Naive B cell (primary cell): Measurements from ENCODE around the gene ZBTB12. TPM values are rescaled to one million over a fixed set of nuclear protein-coding genes. Genes with fewer than 3 reads are reported as not detected.
"Not testable (repeated sequence)": the region's sequence is repeated elsewhere in the genome, so short reads cannot be mapped to it uniquely, and the experiment has no call there.

ENCODE experiments used
- ATAC-seq, 2 donors: fragments of 150-1000 bp; cut with Tn5 transposase; 2 replicates each; pipeline ENCODE4 v1.10.0; 2021; ENCODE audit warnings: low read depth in 2 of 2, mild to moderate bottlenecking in 2 of 2, moderate library complexity in 2 of 2
- DNase-seq: peaks from one replicate; pipeline ENCODE4 v3.0.0; 2022
- H3K27ac Mint-ChIP-seq, 6 donors: one replicate each; pipeline ENCODE4 v1.8.0; 2020 to 2022; ENCODE audit warnings: mild to moderate bottlenecking in 6 of 6, mixed read lengths in 6 of 6, moderate library complexity in 5 of 6, inconsistent platforms in 2 of 6
- H3K27me3 Mint-ChIP-seq, 3 donors: one replicate each; pipeline ENCODE4 v1.8.0; 2021 to 2022; ENCODE audit warnings: mixed read lengths in 3 of 3, mild to moderate bottlenecking in 1 of 3
- H3K36me3 Mint-ChIP-seq, 2 donors: one replicate each; pipeline ENCODE4 v1.8.0; 2020 to 2022; ENCODE audit warnings: mixed read lengths in 2 of 2, inconsistent platforms in 1 of 2, mild to moderate bottlenecking in 1 of 2
- H3K4me1 Mint-ChIP-seq, 3 donors: one replicate each; pipeline ENCODE4 v1.8.0; 2020 to 2022; ENCODE audit warnings: mixed read lengths in 3 of 3, inconsistent platforms in 1 of 3, mild to moderate bottlenecking in 1 of 3, moderate library complexity in 1 of 3
- H3K4me3 Mint-ChIP-seq, 8 donors: one replicate each; pipeline ENCODE4 v1.8.0; 2020 to 2022; ENCODE audit warnings: mild to moderate bottlenecking in 8 of 8, mixed read lengths in 8 of 8, moderate library complexity in 8 of 8, inconsistent platforms in 2 of 8
- H3K9me3 Mint-ChIP-seq, 7 donors: one replicate each; pipeline ENCODE4 v1.8.0; 2020 to 2022; ENCODE audit warnings: mixed read lengths in 7 of 7, mild to moderate bottlenecking in 5 of 7, inconsistent platforms in 2 of 7, moderate library complexity in 1 of 7
- polyA plus RNA-seq, 6 donors: library from polyadenylated mRNA; unstranded; fragments of 300-500 nt; fragmentation: Illumina TruSeq; gene quantifications; one replicate each; pipeline ENCODE4 v1.2.3, GENCODE V29; 2021; ENCODE audit warnings: low read depth in 6 of 6

ZBTB12 gene
- polyA plus RNA-seq, 6 donors from 2014 or later, result 0.20 TPM; not detected in 5

GRCh38 chr6:31875877-31876276 is 26.0 kb downstream of the ZBTB12 start:
- H3K36me3 Mint-ChIP-seq, result peaks cover 6 to 13% of the 10 kb centered on the region in 2 donors
- H3K4me3 Mint-ChIP-seq, result no peak overlapping the region
- H3K27me3 Mint-ChIP-seq, result peaks cover 0 to 7% (median 0%) of the 10 kb centered on the region in 3 donors
- DNase-seq (no peak), ATAC-seq (no peak)
- no peaks in the 10 kb centered on the region for H3K4me1 Mint-ChIP-seq
- no peaks in the 10 kb centered on the region for H3K9me3 Mint-ChIP-seq
- peak overlapping the region in 3 of 6 donors; percentile 84 to 96 (median 86) for H3K27ac Mint-ChIP-seq

DNA sequence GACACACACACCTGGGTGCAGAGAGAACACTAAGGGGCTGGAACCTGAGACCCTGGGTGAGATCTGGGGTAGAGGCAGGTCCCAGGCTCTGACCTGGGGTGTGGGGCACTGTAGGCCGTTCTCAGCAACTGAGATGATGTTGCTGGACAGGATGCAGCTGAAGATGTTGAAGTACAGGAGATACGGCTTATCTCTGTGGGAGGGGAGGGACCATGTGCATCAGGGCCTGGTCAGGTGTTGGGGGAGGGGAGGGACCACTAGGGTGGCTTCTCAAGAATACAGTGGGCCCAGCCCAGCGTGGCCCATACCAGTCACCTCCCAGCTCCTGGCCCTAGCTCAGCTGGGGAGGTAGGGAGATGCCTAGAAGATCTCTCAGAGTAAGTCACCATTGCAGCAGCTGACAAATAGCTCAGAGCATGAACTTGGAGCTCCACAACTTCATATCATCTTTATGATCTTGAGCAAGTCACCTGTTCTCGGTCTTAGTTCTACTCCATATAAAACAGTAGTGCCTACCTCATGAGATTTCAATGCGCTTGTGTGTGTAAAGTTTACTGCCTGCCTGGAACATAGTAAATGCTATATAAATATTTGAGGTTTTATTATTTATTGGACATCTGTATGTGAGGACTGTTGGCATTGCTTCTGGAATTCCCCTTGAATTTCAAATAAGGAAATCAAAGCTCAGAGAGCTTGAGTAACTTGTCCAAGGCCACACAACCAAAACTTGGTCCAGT is 26.9 kb downstream of the ZBTB12 start:
- H3K4me3 Mint-ChIP-seq, result no peak overlapping the region
- peak overlapping the region in 1 of 6 donors; percentile 84 for H3K27ac Mint-ChIP-seq
- no peaks in the 10 kb centered on the region for H3K4me1 Mint-ChIP-seq
- peaks cover 5 to 8% of the 10 kb centered on the region in 2 donors for H3K36me3 Mint-ChIP-seq
- no peaks in the 10 kb centered on the region for H3K9me3 Mint-ChIP-seq
- ATAC-seq (no peak), DNase-seq (no peak)
- H3K27me3 Mint-ChIP-seq, result peaks cover 0 to 7% (median 0%) of the 10 kb centered on the region in 3 donors

- H3K36me3 Mint-ChIP-seq, result no peaks in the 10 kb centered on the region
- DNase-seq, result no peak
- H3K4me1 Mint-ChIP-seq, result no peaks in the 10 kb centered on the region
- H3K9me3 Mint-ChIP-seq, result no peaks in the 10 kb centered on the region
- ATAC-seq, result no peak
- no peak overlapping the region for H3K4me3 Mint-ChIP-seq
- H3K27ac Mint-ChIP-seq, result peak overlapping the region in 2 of 6 donors; percentile 57 to 61
- H3K27me3 Mint-ChIP-seq, result peaks cover 0 to 7% (median 0%) of the 10 kb centered on the region in 3 donors
Measured at GRCh38 chr6:31874084-31874670, 27.7 kb downstream of the ZBTB12 start.

DNA sequence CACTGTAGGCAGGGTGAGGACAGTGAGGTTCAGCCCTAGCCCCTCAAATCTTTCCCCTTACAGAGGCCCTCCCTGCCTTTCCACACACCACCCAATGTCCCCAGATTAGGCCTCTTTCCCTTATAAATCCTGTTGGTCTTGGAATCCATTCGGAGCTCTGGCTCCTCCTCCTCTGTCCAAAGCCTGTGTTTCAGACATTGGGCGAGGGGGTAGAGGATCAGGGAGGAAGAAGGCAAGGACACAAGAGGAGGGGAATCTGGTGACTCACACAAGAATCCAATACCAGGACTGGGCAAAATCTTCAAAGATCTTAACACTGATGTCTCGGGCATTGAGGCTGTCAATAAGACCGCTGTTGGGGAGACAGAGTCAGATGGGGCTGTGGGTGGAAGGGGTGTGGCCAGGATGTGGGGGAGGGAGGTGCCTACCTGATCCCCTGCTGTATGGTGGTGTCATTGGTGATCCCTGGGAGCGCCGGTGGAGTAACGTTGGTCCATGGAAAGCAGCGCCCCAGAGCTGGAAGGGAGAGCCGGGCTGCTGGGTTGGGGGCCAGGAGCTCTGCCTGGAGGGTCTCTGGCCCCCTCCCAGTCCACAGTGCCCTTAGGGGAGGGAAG is 30.7 kb downstream of the ZBTB12 start:
- H3K4me3 Mint-ChIP-seq, result no peak overlapping the region
- no peak overlapping the region for H3K27ac Mint-ChIP-seq
- ATAC-seq (no peak), DNase-seq (no peak)
- H3K4me1 Mint-ChIP-seq, result no peaks in the 10 kb centered on the region
- H3K9me3 Mint-ChIP-seq, result no peaks in the 10 kb centered on the region
- H3K27me3 Mint-ChIP-seq, result peaks cover 0 to 7% (median 0%) of the 10 kb centered on the region in 3 donors
- no peaks in the 10 kb centered on the region for H3K36me3 Mint-ChIP-seq

DNA sequence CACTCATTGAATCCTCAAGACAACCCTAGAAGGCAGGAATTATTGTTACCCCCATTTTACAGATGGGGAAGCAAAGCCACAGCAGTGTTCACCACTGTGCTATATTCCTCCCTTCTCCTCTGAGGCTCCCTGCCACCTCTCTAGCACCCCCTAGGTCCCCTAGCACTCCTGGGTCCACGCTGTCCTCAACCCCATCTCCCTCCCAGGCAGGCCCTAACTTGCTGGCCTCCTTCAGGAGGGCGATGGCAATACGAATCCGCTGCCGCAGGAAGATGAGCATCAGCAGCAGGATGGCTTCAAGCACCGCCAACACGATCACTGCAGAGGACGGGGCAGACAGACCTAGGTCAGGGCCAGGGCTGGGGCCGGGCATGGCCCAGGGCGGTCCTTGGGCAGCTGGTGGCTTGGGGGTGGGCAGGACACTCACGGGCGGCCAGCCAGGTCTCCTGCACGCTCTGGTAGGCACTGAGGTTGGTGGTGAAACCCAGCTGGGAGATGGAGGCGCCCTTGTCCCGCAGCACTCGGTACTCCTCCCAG is 31.4 kb downstream of the ZBTB12 start:
- no peak overlapping the region for H3K4me3 Mint-ChIP-seq
- H3K36me3 Mint-ChIP-seq, result no peaks in the 10 kb centered on the region
- H3K4me1 Mint-ChIP-seq, result no peaks in the 10 kb centered on the region
- H3K9me3 Mint-ChIP-seq, result no peaks in the 10 kb centered on the region
- no peak overlapping the region for H3K27ac Mint-ChIP-seq
- ATAC-seq, result no peak
- DNase-seq, result no peak
- H3K27me3 Mint-ChIP-seq, result peaks cover 0 to 7% (median 0%) of the 10 kb centered on the region in 3 donors

GRCh38 chr6:31869343-31869742 is 32.5 kb downstream of the ZBTB12 start:
- no peak for ATAC-seq
- H3K27ac Mint-ChIP-seq, result peak overlapping the region in 1 of 6 donors; percentile 16
- H3K4me3 Mint-ChIP-seq, result no peak overlapping the region

DNA sequence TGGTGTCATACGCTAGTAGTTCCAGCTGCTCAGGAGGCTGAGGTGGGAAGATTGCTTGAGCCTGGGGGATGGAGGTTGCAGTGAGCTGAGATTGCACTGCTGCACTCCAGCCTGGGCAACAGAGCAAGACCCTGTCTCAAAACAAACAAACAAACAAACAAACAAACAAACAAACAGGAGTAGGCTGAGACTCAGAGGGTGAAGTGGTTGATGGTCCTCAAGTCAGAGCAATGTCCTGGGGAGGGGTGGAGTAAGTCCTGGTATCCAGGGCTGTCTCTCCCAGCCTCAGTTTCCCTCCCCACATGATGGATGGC is 33.3 kb downstream of the ZBTB12 start:
- not testable (repeated sequence) for H3K27me3 Mint-ChIP-seq, DNase-seq, H3K36me3 Mint-ChIP-seq, H3K4me3 Mint-ChIP-seq, ATAC-seq, H3K9me3 Mint-ChIP-seq, H3K27ac Mint-ChIP-seq
- H3K4me1 Mint-ChIP-seq, result peaks cover 0 to 11% (median 0%) of the 10 kb centered on the region in 3 donors

More at GRCh38 chr6:31869343-31869742, 32.5 kb downstream of the ZBTB12 start:
- peaks cover 0 to 4% (median 0%) of the 10 kb centered on the region in 3 donors for H3K4me1 Mint-ChIP-seq
- DNase-seq, result no peak
- no peaks in the 10 kb centered on the region for H3K9me3 Mint-ChIP-seq
- no peaks in the 10 kb centered on the region for H3K36me3 Mint-ChIP-seq
- H3K27me3 Mint-ChIP-seq, result peaks cover 0 to 7% (median 0%) of the 10 kb centered on the region in 3 donors

- H3K4me3 Mint-ChIP-seq, result peak overlapping the region in 1 of 8 donors; percentile 30
- H3K9me3 Mint-ChIP-seq, result no peaks in the 10 kb centered on the region
- no peak for DNase-seq
- peaks cover 17 to 36% (median 18%) of the 10 kb centered on the region in 3 donors for H3K4me1 Mint-ChIP-seq
- H3K27ac Mint-ChIP-seq, result no peak overlapping the region
- ATAC-seq, result no peak
- H3K36me3 Mint-ChIP-seq, result no peaks in the 10 kb centered on the region
- H3K27me3 Mint-ChIP-seq, result no peaks in the 10 kb centered on the region
Measured at GRCh38 chr6:31865205-31866118, 36.4 kb downstream of the ZBTB12 start.

- H3K36me3 Mint-ChIP-seq, result no peaks in the 10 kb centered on the region
- DNase-seq, result no peak
- H3K4me1 Mint-ChIP-seq, result peaks cover 17 to 40% (median 18%) of the 10 kb centered on the region in 3 donors
- H3K27me3 Mint-ChIP-seq, result no peaks in the 10 kb centered on the region
- ATAC-seq, result no peak
- no peaks in the 10 kb centered on the region for H3K9me3 Mint-ChIP-seq
- H3K4me3 Mint-ChIP-seq, result peak overlapping the region in 2 of 8 donors; percentile 86 to 97
- H3K27ac Mint-ChIP-seq, result peak overlapping the region in 2 of 6 donors; percentile 98
Measured at GRCh38 chr6:31864818-31865204, 37.1 kb downstream of the ZBTB12 start.

DNA sequence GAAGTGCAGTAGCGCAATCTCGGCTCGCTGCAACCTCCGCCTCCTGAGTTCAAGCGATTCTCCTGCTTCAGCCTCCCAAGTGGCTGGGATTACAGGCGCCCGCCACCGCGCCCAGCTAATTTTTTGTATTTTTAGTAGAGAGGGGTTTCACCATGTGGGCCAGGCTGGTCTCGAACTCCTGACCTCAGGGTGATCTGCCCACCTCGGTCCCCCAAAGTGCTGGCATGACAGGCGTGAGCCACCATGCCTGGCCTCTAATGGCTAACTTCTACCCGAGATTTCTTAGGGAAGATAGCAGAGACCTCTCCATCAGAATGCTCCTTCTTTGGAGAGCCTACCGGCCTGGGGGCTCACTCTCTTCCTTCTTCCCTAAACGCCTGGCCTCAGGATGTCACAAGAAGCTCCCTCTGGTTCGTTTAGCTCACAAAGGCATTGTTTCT is 37.7 kb downstream of the ZBTB12 start:
- not testable (repeated sequence) for DNase-seq, H3K27me3 Mint-ChIP-seq, ATAC-seq, H3K9me3 Mint-ChIP-seq, H3K36me3 Mint-ChIP-seq
- H3K27ac Mint-ChIP-seq, result peak overlapping the region; percentile 96 to 98 (median 98)
- H3K4me1 Mint-ChIP-seq, result peaks cover 17 to 40% (median 18%) of the 10 kb centered on the region in 3 donors
- peak overlapping the region; percentile 86 to 97 (median 96) for H3K4me3 Mint-ChIP-seq

GRCh38 chr6:31862344-31863235 is 39.3 kb downstream of the ZBTB12 start, which contains the start of gene NEU1:
NEU1 (minus strand) TSS chr6:31862821; CDS start chr6:31862776, 45 bp downstream.
- ATAC-seq (peak; percentile 93), DNase-seq (peak; percentile 98)
- peak within 1 kb of the TSS; percentile 86 to 97 (median 96) for H3K4me3 Mint-ChIP-seq
- H3K27ac Mint-ChIP-seq, result peak within 1 kb of the TSS; percentile 96 to 98 (median 98)
- no peaks in the 10 kb centered on the region for H3K27me3 Mint-ChIP-seq
- H3K9me3 Mint-ChIP-seq, result no peaks in the 10 kb centered on the region
- H3K4me1 Mint-ChIP-seq, result peaks cover 17 to 40% (median 18%) of the 10 kb centered on the region in 3 donors
- no peaks in the 10 kb centered on the region for H3K36me3 Mint-ChIP-seq

GRCh38 chr6:31861919-31862343 is 40.0 kb downstream of the ZBTB12 start:
- ATAC-seq, result no peak
- DNase-seq, result no peak
- Mint-ChIP-seq H3K36me3 (no peaks in the 10 kb centered on the region), H3K4me1 (peaks cover 17 to 40% (median 18%) of the 10 kb centered on the region in 3 donors), H3K9me3 (no peaks in the 10 kb centered on the region), H3K27ac (peak overlapping the region; percentile 80 to 98 (median 97)), H3K4me3 (peak overlapping the region; percentile 86 to 97 (median 96)), H3K27me3 (no peaks in the 10 kb centered on the region)
